Keratinocyte (primary cell): ENCODE data around the gene MLXIP.

Source experiments
- CTCF ChIP-seq, 3 experiments: IDR thresholded peaks in 1 of 3; conservative IDR thresholded peaks in 1 of 3; optimal IDR thresholded peaks in 1 of 3; 2 replicates in 2 of 3; 3 replicates in 1 of 3; pipeline versions ENCODE3 to v1.5.1; 2011; ENCODE audit warnings: low read length in 3 of 3, mild to moderate bottlenecking in 3 of 3, moderate library complexity in 2 of 3, control low read depth in 1 of 3, inconsistent platforms in 1 of 3; ENCODE audit not compliant: insufficient read depth in 2 of 3; ENCODE audit errors: extremely low read depth in 1 of 3
- EZH2 ChIP-seq: IDR thresholded peaks from one replicate; pipeline ENCODE4 v1.6.1; 2012; ENCODE audit warnings: inconsistent platforms, mild to moderate bottlenecking, low read length, moderate library complexity

GRCh38 chr12:122094735-122095631, 16.4 kb downstream of the MLXIP start:
- TF ChIP-seq CTCF (optimal IDR thresholded peaks at IDR 0.05 in 1 of 3, IDR thresholded peaks at IDR 0.05 in 1 of 3, conservative IDR thresholded peaks at IDR 0.05 in 1 of 3; ENCODE audit: extremely low read depth in 1 of 3, insufficient read depth in 2 of 3, low read length in 3 of 3) (no peak), EZH2 (no peak)
